Skeletal muscle tissue (tissue), 4 donors: Measurements from ENCODE around the gene CLCN4. TPM values are rescaled to one million over a fixed set of nuclear protein-coding genes. Genes with fewer than 3 reads are reported as not detected.

Experiments used
- H3K27ac ChIP-seq: one replicate; pipeline ENCODE4 v1.7.0; 2013; ENCODE audit warnings: mild to moderate bottlenecking, low read depth, low read length, inconsistent platforms
- H3K27me3 ChIP-seq, 3 donors: one replicate each; pipeline ENCODE4 v1.7.0; 2013; ENCODE audit warnings: low read length in 3 of 3; ENCODE audit not compliant: control insufficient read depth in 3 of 3, insufficient read depth in 3 of 3
- H3K36me3 ChIP-seq, 3 donors: one replicate each; pipeline ENCODE4 v1.7.0; 2013; ENCODE audit warnings: low read length in 3 of 3; ENCODE audit not compliant: control insufficient read depth in 3 of 3, insufficient read depth in 3 of 3
- H3K4me1 ChIP-seq, 3 donors: one replicate each; pipeline ENCODE4 v1.7.0; 2013; ENCODE audit warnings: low read length in 3 of 3, mild to moderate bottlenecking in 3 of 3; ENCODE audit not compliant: control insufficient read depth in 3 of 3, insufficient read depth in 3 of 3
- H3K4me3 ChIP-seq, 3 donors: one replicate each; pipeline ENCODE4 v1.7.0; 2013; ENCODE audit warnings: low read length in 3 of 3
- H3K9ac ChIP-seq, 3 donors: one replicate each; pipeline ENCODE4 v1.7.0; 2013; ENCODE audit warnings: low read length in 3 of 3, mild to moderate bottlenecking in 3 of 3, moderate library complexity in 2 of 3, low read depth in 1 of 3
- H3K9me3 ChIP-seq, 3 donors: one replicate each; pipeline ENCODE4 v1.7.0; 2013; ENCODE audit warnings: low read length in 3 of 3; ENCODE audit not compliant: control insufficient read depth in 3 of 3
- total RNA-seq: library from RNA; depleted of rRNA; stranded (reverse); fragments of >200 nt; gene quantifications from one replicate; pipeline ENCODE4 v1.2.3, GENCODE V29; 2014
- donor health status: Osteomylitis.

The CLCN4 gene
- total RNA-seq, 1 donor from 2014 or later, result 15.7 TPM

DNA sequence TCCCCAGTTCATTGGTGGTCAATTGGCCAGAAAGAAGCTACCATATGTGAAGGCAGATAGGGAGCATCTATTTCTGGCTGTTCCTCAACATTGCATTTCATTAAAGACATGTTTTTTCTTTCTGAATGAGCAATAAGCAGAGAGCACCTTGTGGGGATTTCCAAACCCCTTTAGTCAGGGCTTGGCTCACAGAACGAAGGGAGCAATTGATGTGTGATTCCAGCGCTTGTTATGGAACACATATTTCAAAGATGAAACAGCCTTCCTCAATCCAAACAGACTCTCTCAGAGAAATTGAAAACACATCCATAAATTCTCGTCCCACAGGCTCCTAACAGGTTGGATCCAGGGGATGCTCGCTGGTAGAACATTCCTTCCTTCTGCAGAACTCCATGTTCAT is 84.1 kb downstream of the CLCN4 start:
- Histone ChIP-seq H3K27me3 (no peaks in the 10 kb centered on the region), H3K4me3 (no peak overlapping the region), H3K27ac (no peak overlapping the region), H3K9me3 (no peaks in the 10 kb centered on the region), H3K9ac (no peak overlapping the region), H3K36me3 (no peaks in the 10 kb centered on the region), H3K4me1 (peaks cover 2 to 3% (median 3%) of the 10 kb centered on the region in 3 donors)

DNA sequence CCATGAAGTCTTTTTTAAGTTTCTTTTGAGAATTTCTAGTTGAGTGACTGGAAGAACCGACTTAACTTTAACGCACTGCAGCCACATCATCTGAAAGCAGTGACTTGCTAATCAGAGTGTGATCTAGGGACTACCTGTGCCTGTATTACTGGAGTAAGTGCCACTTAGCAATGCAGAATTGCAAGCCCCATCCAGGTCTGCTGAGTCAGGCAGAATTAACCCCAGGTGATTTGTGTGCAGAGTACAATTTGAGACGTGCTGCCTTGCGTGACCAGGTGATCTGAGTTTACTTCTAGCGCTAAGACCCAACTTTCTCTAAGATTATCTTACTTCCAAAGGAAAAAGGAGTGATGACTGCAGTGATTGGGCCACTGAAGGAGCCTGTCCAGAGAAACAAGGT is 85.3 kb downstream of the CLCN4 start:
- H3K27ac ChIP-seq, result no peak overlapping the region
- no peak overlapping the region for H3K4me3 ChIP-seq
- no peaks in the 10 kb centered on the region for H3K27me3 ChIP-seq
- H3K4me1 ChIP-seq, result peaks cover 2 to 3% (median 3%) of the 10 kb centered on the region in 3 donors
- no peaks in the 10 kb centered on the region for H3K36me3 ChIP-seq
- no peak overlapping the region for H3K9ac ChIP-seq
- H3K9me3 ChIP-seq, result no peaks in the 10 kb centered on the region

GRCh38 chrX:10243106-10243505 is 86.3 kb downstream of the CLCN4 start:
- Histone ChIP-seq H3K4me1 (peaks cover 2 to 3% (median 3%) of the 10 kb centered on the region in 3 donors), H3K9me3 (no peaks in the 10 kb centered on the region), H3K4me3 (no peak overlapping the region), H3K27ac (no peak overlapping the region), H3K27me3 (no peaks in the 10 kb centered on the region), H3K36me3 (no peaks in the 10 kb centered on the region), H3K9ac (no peak overlapping the region)

DNA sequence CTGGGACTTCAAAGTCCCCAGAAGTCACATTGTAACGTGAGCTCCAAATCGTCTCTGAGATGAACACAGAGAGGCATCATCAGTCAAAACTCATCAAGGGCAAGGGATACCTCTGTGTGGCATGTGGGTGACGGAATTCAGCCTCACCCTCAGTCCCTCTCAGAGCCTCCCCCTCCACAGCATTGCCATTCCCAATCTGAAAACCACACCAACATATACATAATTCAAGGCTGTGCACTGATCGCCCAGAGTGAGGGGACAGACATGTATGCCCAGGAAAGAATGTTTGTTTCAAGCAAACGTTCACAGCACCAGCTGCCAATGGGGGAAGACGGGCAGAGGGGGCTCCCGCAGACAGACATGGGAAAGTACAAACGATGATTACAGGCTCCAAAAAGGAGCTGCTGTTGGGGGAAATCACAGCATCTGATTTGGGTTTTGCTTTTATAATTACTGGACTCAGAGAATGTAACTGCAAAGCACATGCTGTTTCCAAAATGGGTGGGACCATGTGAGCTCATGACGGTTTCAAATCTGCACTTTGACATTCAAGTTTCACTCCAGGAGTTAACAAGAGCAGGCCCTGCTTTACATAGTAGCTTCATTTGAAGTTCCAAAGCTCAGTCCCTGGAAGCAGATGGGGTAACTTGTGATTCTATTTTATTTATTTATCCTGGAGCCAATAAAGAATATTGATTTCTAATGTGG is 88.3 kb downstream of the CLCN4 start:
- peaks cover 0 to 2% (median 0%) of the 10 kb centered on the region in 3 donors for H3K4me1 ChIP-seq
- no peak overlapping the region for H3K9ac ChIP-seq
- H3K36me3 ChIP-seq, result no peaks in the 10 kb centered on the region
- H3K4me3 ChIP-seq, result no peak overlapping the region
- no peaks in the 10 kb centered on the region for H3K9me3 ChIP-seq
- H3K27ac ChIP-seq, result no peak overlapping the region
- H3K27me3 ChIP-seq, result no peaks in the 10 kb centered on the region

GRCh38 chrX:10245886-10246285 is 89.1 kb downstream of the CLCN4 start:
- Histone ChIP-seq H3K27me3 (no peaks in the 10 kb centered on the region), H3K4me1 (no peaks in the 10 kb centered on the region), H3K36me3 (no peaks in the 10 kb centered on the region), H3K27ac (no peak overlapping the region), H3K9ac (no peak overlapping the region), H3K4me3 (no peak overlapping the region), H3K9me3 (no peaks in the 10 kb centered on the region)

DNA sequence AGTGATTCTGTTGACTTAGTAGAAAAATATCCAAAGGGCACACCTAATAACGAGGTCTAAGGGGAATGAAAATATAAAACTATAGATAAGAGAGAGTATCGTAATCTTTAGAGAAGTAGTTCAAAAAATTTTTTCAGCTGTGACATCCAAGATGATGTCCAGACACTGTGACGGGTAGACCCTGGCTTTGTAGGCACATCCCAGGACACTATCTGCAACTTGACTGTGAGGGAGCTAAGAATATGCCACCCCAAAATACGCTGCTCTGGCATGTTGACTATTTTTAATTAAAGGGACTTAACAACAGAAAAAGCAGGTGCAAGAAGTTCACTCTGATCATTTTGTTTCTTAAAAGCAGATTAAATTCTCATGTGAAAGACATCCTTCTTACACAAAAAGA is 89.5 kb downstream of the CLCN4 start:
- H3K9me3 ChIP-seq, result no peaks in the 10 kb centered on the region
- H3K9ac ChIP-seq, result no peak overlapping the region
- H3K4me3 ChIP-seq, result no peak overlapping the region
- H3K36me3 ChIP-seq, result no peaks in the 10 kb centered on the region
- H3K4me1 ChIP-seq, result no peaks in the 10 kb centered on the region
- H3K27me3 ChIP-seq, result no peaks in the 10 kb centered on the region
- H3K27ac ChIP-seq, result no peak overlapping the region

- Histone ChIP-seq H3K4me1 (no peaks in the 10 kb centered on the region), H3K4me3 (no peak overlapping the region), H3K27ac (no peak overlapping the region), H3K9me3 (no peaks in the 10 kb centered on the region), H3K36me3 (no peaks in the 10 kb centered on the region), H3K27me3 (no peaks in the 10 kb centered on the region), H3K9ac (no peak overlapping the region)
Observed at GRCh38 chrX:10246846-10247245, 90.1 kb downstream of the CLCN4 start.

DNA sequence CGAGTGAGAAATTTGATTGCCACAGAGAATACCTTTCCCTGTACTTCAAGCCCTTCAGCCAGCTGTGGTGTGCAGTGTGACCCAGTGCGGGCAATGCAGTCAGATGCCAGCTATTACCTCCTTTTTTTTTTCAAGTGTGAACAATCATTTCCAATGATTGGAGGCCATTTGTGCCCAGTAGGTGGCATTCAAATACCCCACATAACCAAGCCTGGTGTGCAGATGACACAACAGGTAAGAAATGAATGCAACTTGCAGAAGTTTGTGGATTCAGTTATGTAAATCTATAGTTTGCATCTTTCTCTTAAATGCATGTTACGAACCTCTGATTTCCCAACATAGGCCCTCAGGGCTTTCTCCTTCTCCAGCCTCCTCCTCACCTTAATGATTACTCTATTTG is 98.0 kb downstream of the CLCN4 start:
- Histone ChIP-seq H3K9ac (no peak overlapping the region), H3K27ac (no peak overlapping the region), H3K4me1 (no peaks in the 10 kb centered on the region), H3K4me3 (no peak overlapping the region), H3K36me3 (no peaks in the 10 kb centered on the region), H3K9me3 (no peaks in the 10 kb centered on the region), H3K27me3 (no peaks in the 10 kb centered on the region)

DNA sequence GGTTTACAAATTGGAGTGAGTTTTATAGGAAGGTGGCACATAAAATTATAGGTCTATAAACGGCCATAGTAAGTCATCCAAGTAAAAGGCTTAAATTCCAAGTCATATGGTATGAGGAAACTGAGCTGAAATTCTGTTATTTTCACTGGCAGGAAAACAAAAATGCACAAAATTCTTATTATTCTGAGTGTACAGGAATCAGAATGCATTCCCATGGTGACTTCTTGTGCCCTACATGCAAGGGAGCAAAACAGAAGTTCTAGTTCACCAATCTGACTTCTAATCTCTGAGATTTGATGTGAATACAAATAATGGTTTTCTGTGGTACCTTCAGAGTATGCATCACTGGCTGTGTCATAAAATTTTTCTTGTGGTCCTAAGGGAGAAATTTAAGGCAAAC is 102.9 kb downstream of the CLCN4 start:
- no peak overlapping the region for H3K27ac ChIP-seq
- no peaks in the 10 kb centered on the region for H3K9me3 ChIP-seq
- no peaks in the 10 kb centered on the region for H3K27me3 ChIP-seq
- H3K4me3 ChIP-seq, result no peak overlapping the region
- H3K9ac ChIP-seq, result no peak overlapping the region
- H3K36me3 ChIP-seq, result no peaks in the 10 kb centered on the region
- H3K4me1 ChIP-seq, result no peaks in the 10 kb centered on the region

- H3K4me3 ChIP-seq, result no peak overlapping the region
- no peak overlapping the region for H3K9ac ChIP-seq
- H3K36me3 ChIP-seq, result no peaks in the 10 kb centered on the region
- no peaks in the 10 kb centered on the region for H3K27me3 ChIP-seq
- H3K27ac ChIP-seq, result no peak overlapping the region
- H3K4me1 ChIP-seq, result no peaks in the 10 kb centered on the region
- H3K9me3 ChIP-seq, result no peaks in the 10 kb centered on the region
Observed at GRCh38 chrX:10265775-10266174, 109.0 kb downstream of the CLCN4 start.
